H9 (cell line): ENCODE measurements around the gene SNED1. TPM values are rescaled to one million over a fixed set of nuclear protein-coding genes. Genes with fewer than 3 reads are reported as not detected.

Experiments used
- DNase-seq: peaks from one replicate; pipeline ENCODE4 v3.0.0-alpha.2; 2017
- H2AFZ ChIP-seq: one replicate; pipeline ENCODE4 v1.6.1; 2013; ENCODE audit warnings: mild to moderate bottlenecking, low read length, control low read depth, moderate library complexity
- H2AK5ac ChIP-seq: 2 replicates; pipeline ENCODE4 v1.6.1; 2013; ENCODE audit warnings: low read length, control low read depth, mixed read lengths; ENCODE audit not compliant: insufficient read length
- H2BK120ac ChIP-seq: one replicate; pipeline ENCODE4 v1.6.1; 2013; ENCODE audit warnings: low read depth, mild to moderate bottlenecking, low read length, control low read depth, inconsistent platforms; ENCODE audit not compliant: poor library complexity, severe bottlenecking
- H2BK12ac ChIP-seq: 2 replicates; pipeline ENCODE4 v1.6.1; 2013; ENCODE audit warnings: low read length, control low read depth, mixed read lengths, low read depth; ENCODE audit not compliant: insufficient read length
- H2BK15ac ChIP-seq: 2 replicates; pipeline ENCODE4 v1.6.1; 2013; ENCODE audit warnings: low read depth, low read length, control low read depth
- H2BK20ac ChIP-seq: one replicate; pipeline ENCODE4 v1.6.1; 2013; ENCODE audit warnings: low read depth, mild to moderate bottlenecking, low read length, control low read depth, inconsistent platforms; ENCODE audit not compliant: poor library complexity, severe bottlenecking
- H2BK5ac ChIP-seq: 2 replicates; pipeline ENCODE4 v1.6.1; 2013; ENCODE audit warnings: low read length, control low read depth, mixed read lengths; ENCODE audit not compliant: insufficient read length
- H3K14ac ChIP-seq: 2 replicates; pipeline ENCODE4 v1.6.1; 2013; ENCODE audit warnings: low read length, control low read depth; ENCODE audit not compliant: insufficient read depth
- H3K18ac ChIP-seq: 2 replicates; pipeline ENCODE4 v1.6.1; 2013; ENCODE audit warnings: low read depth, mild to moderate bottlenecking, mixed read lengths, low read length, control low read depth; ENCODE audit not compliant: insufficient read length
- H3K23ac ChIP-seq: 2 replicates; pipeline ENCODE4 v1.6.1; 2013; ENCODE audit warnings: low read length, control low read depth, mixed read lengths, low read depth; ENCODE audit not compliant: insufficient read length
- H3K23me2 ChIP-seq: 2 replicates; pipeline ENCODE4 v1.6.1; 2013; ENCODE audit warnings: low read depth, mild to moderate bottlenecking, mixed read lengths, low read length, control low read depth; ENCODE audit not compliant: insufficient read length, poor library complexity, severe bottlenecking
- H3K27ac ChIP-seq: 2 replicates; pipeline ENCODE4 v1.5.1; 2013; ENCODE audit warnings: low read length, control low read depth, mixed read lengths, low read depth; ENCODE audit not compliant: insufficient read length
- H3K27me3 ChIP-seq: 2 replicates; pipeline ENCODE4 v1.6.1; 2013; ENCODE audit warnings: low read length, control low read depth, inconsistent platforms; ENCODE audit not compliant: insufficient read depth
- H3K4ac ChIP-seq: 2 replicates; pipeline ENCODE4 v1.6.1; 2013; ENCODE audit warnings: low read depth, mild to moderate bottlenecking, control low read depth, inconsistent platforms, low read length, moderate library complexity
- H3K4me1 ChIP-seq: 2 replicates; pipeline ENCODE4 v1.6.1; 2013; ENCODE audit warnings: low read length, control low read depth, inconsistent platforms; ENCODE audit not compliant: insufficient read depth
- H3K4me2 ChIP-seq: 2 replicates; pipeline ENCODE4 v1.6.1; 2013; ENCODE audit warnings: low read length, control low read depth, mixed read lengths; ENCODE audit not compliant: insufficient read length, insufficient read depth
- H3K56ac ChIP-seq: 2 replicates; pipeline ENCODE4 v1.6.1; 2013; ENCODE audit warnings: low read depth, mild to moderate bottlenecking, mixed read lengths, low read length, control low read depth; ENCODE audit not compliant: insufficient read length
- H3K79me1 ChIP-seq: 2 replicates; pipeline ENCODE4 v1.6.1; 2013; ENCODE audit warnings: low read depth, mild to moderate bottlenecking, moderate library complexity, low read length, control low read depth, inconsistent platforms; ENCODE audit not compliant: insufficient read depth, poor library complexity, severe bottlenecking
- H3K79me2 ChIP-seq: 2 replicates; pipeline ENCODE4 v1.6.1; 2013; ENCODE audit warnings: low read length, control low read depth, inconsistent platforms; ENCODE audit not compliant: insufficient read depth
- H3K9ac ChIP-seq: 2 replicates; pipeline ENCODE4 v1.6.1; 2013; ENCODE audit warnings: low read length, control low read depth, mixed read lengths; ENCODE audit not compliant: insufficient read length; ENCODE audit errors: extremely low read depth
- H3K9me3 ChIP-seq: one replicate; pipeline ENCODE4 v1.6.1; 2013; ENCODE audit warnings: low read depth, low read length, inconsistent platforms; ENCODE audit not compliant: control insufficient read depth
- H3T11ph ChIP-seq: one replicate; pipeline ENCODE4 v1.6.1; 2013; ENCODE audit warnings: mild to moderate bottlenecking, low read length, control low read depth, inconsistent platforms
- H4K20me1 ChIP-seq: one replicate; pipeline ENCODE4 v1.6.1; 2013; ENCODE audit not compliant: control insufficient read depth, insufficient read length, insufficient read depth
- H4K5ac ChIP-seq: 2 replicates; pipeline ENCODE4 v1.6.1; 2013; ENCODE audit warnings: low read depth, mild to moderate bottlenecking, mixed read lengths, low read length, control low read depth; ENCODE audit not compliant: insufficient read length
- H4K8ac ChIP-seq: replicated peaks from 2 replicates; pipeline ENCODE4 v1.6.1; 2013; ENCODE audit warnings: low read length, control low read depth, mixed read lengths, low read depth; ENCODE audit not compliant: insufficient read length
- H4K91ac ChIP-seq: 2 replicates; pipeline ENCODE4 v1.6.1; 2013; ENCODE audit warnings: low read depth, mild to moderate bottlenecking, moderate library complexity, mixed read lengths, low read length, control low read depth; ENCODE audit not compliant: insufficient read length
- H3K27ac Mint-ChIP-seq, 3 experiments: 2 replicates in 2 of 3; 3 replicates in 1 of 3; pipeline ENCODE4 v1.8.0; 2020 to 2021; ENCODE audit warnings: mixed read lengths in 3 of 3, mild to moderate bottlenecking in 1 of 3, moderate library complexity in 1 of 3
- H3K27me3 Mint-ChIP-seq: 2 replicates; pipeline ENCODE4 v1.8.0; 2021; ENCODE audit warnings: low read depth, mild to moderate bottlenecking, moderate library complexity, mixed read lengths
- H3K36me3 Mint-ChIP-seq, 3 experiments: 2 replicates in 2 of 3; 3 replicates in 1 of 3; pipeline ENCODE4 v1.8.0; 2020 to 2021; ENCODE audit warnings: low read depth in 3 of 3, mixed read lengths in 3 of 3; ENCODE audit not compliant: insufficient read depth in 1 of 3
- H3K4me1 Mint-ChIP-seq, 2 experiments: 2 replicates each; pipeline ENCODE4 v1.8.0; 2020; ENCODE audit warnings: mixed read lengths in 2 of 2
- H3K4me3 Mint-ChIP-seq, 2 experiments: 2 replicates in 1 of 2; 3 replicates in 1 of 2; pipeline ENCODE4 v1.8.0; 2020 to 2021; ENCODE audit warnings: mild to moderate bottlenecking in 2 of 2, mixed read lengths in 2 of 2, moderate library complexity in 1 of 2
- H3K9me3 Mint-ChIP-seq, 2 experiments: 2 replicates in 1 of 2; 3 replicates in 1 of 2; pipeline ENCODE4 v1.8.0; 2020; ENCODE audit warnings: mild to moderate bottlenecking in 2 of 2, mixed read lengths in 2 of 2, moderate library complexity in 1 of 2
- WGBS: extraction: QIAGEN DNeasy Blood & Tissue Kit; methylation state at CpG from one replicate; pipeline ENCODE4 v1.1.7; 2013; ENCODE audit warnings: missing lambda C conversion rate, low lambda C conversion rate, mixed read lengths; ENCODE audit not compliant: insufficient read length; ENCODE audit errors: extremely low coverage; 5-methylcytosine and 5-hydroxymethylcytosine counted together
- total RNA-seq: library from RNA; stranded (reverse); gene quantifications from 2 replicates; pipeline ENCODE4 v1.2.1, GENCODE V29; 2021
- TF ChIP-seq, protein P1 (sequence below): fragments of 200-600 bp; sonication (generic); conservative IDR thresholded peaks from 3 replicates; pipeline ENCODE4 v1.8.0; 2021; ENCODE audit warnings: antibody characterized with exemption, mild to moderate bottlenecking

SNED1 gene
- total RNA-seq, 1 experiment from 2014 or later, result 2.5 TPM

DNA sequence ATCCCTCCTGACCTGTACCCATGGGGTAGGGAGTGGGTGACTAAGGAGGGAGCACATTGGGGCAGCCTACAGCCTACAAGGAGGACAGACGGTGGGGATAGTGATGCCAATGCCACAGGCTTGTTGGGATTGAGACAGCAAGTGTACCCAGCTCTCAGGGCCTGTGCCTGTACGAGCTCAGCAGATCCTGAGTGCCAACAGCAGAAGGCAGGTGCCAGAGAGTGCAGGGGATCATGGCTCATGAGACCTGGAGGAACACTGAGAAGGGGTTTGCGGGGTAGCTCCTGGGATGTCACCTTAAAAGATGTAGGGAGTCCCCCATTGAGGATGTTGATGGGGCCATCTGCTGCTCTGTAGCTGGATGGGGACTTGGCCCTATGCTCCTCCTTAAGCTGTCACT, 10.3 kb upstream of the SNED1 start:
- DNase-seq, result no peak
- Histone ChIP-seq H2BK5ac (no peak overlapping the region), H3K79me2 (no peaks in the 10 kb centered on the region), H2BK15ac (no peak overlapping the region), H3K27ac (no peak overlapping the region), H3K56ac (no peak overlapping the region), H3K4ac (no peak overlapping the region), H2BK120ac (no peak overlapping the region), H3K23me2 (no peaks in the 10 kb centered on the region), H4K5ac (no peak overlapping the region), H3K14ac (no peak overlapping the region), H3T11ph (no peak overlapping the region), H3K18ac (no peak overlapping the region), H3K23ac (no peak overlapping the region), H4K91ac (no peak overlapping the region), H2AFZ (no peak overlapping the region), H3K9me3 (no peaks in the 10 kb centered on the region), H2AK5ac (no peak overlapping the region), H3K4me1 (no peaks in the 10 kb centered on the region), H2BK20ac (no peak overlapping the region), H3K9ac (no peak overlapping the region), H4K8ac (no peak overlapping the region), H2BK12ac (no peak overlapping the region), H3K27me3 (no peaks in the 10 kb centered on the region), H4K20me1 (no peaks in the 10 kb centered on the region), H3K79me1 (no peaks in the 10 kb centered on the region), H3K4me2 (no peak overlapping the region)
- no peaks in the 10 kb centered on the region for H3K36me3 Mint-ChIP-seq
- H3K4me1 Mint-ChIP-seq, result peaks cover 2 to 4% of the 10 kb centered on the region in 2 experiments; a peak in 1 of 4 replicates
- no peaks in the 10 kb centered on the region; a peak in 1 of 5 replicates for H3K9me3 Mint-ChIP-seq
- no CpG with 5 or more reads among the region's 3 CpGs for WGBS
- no peak overlapping the region for H3K4me3 Mint-ChIP-seq
- peaks cover 4% of the 10 kb centered on the region for H3K27me3 Mint-ChIP-seq
- H3K27ac Mint-ChIP-seq, result no peak overlapping the region
- TF ChIP-seq, protein P1, sequence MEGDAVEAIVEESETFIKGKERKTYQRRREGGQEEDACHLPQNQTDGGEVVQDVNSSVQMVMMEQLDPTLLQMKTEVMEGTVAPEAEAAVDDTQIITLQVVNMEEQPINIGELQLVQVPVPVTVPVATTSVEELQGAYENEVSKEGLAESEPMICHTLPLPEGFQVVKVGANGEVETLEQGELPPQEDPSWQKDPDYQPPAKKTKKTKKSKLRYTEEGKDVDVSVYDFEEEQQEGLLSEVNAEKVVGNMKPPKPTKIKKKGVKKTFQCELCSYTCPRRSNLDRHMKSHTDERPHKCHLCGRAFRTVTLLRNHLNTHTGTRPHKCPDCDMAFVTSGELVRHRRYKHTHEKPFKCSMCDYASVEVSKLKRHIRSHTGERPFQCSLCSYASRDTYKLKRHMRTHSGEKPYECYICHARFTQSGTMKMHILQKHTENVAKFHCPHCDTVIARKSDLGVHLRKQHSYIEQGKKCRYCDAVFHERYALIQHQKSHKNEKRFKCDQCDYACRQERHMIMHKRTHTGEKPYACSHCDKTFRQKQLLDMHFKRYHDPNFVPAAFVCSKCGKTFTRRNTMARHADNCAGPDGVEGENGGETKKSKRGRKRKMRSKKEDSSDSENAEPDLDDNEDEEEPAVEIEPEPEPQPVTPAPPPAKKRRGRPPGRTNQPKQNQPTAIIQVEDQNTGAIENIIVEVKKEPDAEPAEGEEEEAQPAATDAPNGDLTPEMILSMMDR, result no peak
